HG03469 (cell line): ENCODE measurements around the gene SPSB1.

ENCODE experiments used
- ATAC-seq: cut with Tn5 transposase; IDR thresholded peaks from one replicate; pipeline ENCODE4 v1.9.1; 2021; ENCODE audit warnings: mild to moderate bottlenecking, moderate library complexity, moderate number of reproducible peaks; ENCODE audit not compliant: unreplicated experiment

Gene SPSB1

DNA sequence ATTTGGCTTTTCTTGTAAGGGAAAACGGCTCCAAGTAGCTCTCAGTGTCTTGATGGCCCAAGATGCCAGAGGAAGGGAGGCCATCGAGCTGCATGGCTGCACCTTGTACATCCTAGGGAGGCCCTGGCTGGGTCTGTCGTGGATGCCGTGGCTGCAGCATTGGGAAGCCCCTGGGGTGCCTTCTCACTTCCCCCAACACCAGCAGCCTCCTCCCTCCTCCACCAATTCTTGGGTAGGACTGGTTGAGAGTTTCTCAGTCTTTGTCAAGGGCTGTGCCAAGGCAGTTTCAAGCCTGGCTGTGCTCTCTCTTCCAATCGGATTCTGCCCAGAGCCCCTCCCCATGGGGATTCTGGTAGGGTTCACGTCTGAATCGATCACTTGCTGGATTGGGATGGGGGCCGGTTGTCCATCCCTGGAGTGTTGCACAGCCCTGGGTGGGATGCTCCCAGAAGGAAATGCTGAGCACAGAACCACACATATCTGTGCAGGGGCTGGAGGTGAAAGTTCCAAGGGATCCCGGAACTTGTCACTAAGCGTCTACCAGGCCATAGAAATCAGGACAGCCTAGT is 14.0 kb upstream of the SPSB1 start:
- no peak for ATAC-seq

DNA sequence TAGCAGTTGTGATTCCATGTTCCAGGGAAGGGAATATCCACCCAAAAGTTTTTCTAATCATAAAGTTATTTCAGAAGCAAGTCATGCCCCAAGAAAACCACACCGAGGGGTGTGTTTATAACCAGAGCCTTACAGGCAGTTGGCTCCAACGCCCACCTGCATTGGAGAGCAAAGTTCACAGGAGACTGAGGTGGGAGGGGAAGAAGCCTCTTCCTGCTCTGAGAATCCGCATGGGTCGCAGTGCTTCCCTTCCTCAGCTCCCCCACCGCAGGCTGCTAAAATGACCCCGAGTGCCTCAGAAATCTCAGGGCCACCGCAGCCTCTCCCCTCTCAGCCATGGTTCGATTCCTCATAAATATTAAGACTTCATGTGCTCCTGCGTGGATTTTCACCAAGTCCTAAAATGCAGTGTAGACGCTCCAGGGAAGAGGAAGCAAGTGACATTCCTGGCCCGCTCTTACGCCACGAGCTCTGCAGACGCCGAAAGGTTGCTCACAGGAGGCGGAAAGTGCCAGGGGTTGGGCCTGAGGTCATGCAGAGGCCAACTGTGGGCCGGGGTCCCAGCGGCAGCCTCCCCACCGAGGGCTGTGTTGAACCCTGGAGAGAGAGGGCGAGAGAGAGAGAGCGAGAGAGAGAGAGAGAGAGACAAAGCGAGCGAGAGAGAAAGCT is 13.4 kb upstream of the SPSB1 start:
- ATAC-seq: no peak

DNA sequence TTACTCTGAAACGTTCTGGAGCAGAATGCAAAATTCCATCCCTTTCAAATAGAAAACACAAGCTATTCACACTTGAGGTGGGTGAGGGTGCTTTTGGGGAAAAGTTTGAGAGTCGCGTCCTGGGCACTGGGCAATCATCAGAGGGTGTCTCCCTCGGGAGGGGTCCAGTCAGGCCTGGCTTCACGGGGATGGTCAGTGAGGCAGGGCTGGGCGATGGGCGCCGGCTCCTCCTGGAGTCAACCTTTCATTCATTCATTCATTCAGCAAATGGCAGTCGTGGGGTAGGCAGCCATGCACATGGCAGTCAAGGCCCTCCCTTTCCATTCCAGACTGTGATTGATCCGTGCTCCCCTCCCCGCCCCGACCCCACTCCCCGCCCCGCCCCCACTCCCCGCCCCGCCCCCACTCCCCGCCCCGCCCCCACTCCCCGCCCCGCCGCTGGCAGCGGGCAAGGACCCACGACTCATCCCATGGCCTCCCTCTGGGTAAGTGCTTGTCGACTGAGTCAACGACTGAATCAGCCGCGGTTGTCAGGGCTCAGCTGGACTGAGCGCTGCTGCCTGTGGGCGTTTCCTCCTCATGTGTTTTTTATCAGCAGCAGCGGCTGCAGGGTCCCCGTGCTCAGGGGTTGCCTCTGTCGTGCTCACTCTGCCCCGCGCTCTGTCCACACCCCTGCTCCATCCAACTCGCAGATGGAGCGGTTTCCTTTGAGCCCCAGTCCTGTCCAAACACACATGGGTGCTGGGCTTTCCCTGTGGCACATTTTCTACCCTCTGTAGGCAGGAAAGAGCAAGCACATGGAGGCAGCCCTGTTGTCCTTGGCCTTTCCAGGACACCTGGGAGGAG is 12.5 kb upstream of the SPSB1 start:
- ATAC-seq: no peak

DNA sequence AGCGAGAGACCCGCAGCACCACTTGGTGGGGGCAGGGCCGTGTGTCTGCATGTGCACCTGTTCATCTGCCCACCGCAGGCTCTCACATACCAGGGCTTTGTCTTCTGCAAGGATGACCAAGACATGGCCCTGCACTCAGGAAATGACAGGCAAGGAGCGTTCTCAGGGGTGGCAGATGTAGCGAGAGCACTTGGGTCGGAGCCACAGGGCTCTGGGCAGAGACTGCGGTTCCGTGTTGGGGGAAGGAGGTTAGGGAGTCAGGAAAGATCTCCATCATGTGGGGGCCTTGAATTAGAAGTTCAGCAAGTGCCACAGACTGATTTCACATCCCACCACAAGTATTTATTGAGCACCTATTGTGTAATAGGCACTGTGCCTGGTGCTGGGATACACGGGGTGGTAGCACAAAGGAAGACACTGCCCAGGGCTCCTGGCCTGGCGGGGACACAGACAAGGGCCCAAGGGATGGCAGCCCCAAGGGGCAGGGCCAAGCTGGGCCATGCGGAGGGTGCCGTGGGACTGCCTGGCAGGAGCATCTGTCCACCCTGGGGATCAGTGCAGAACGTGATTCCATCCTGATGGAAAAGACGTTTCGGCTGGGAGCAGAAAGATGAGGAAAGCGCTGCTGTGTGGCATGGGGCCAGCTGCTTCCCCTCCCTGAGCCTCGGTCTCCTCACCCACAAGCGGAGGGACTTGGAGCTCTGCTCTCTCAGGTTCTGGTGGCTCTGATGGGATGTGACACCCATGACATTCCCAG is 11.4 kb upstream of the SPSB1 start:
- ATAC-seq: no peak

DNA sequence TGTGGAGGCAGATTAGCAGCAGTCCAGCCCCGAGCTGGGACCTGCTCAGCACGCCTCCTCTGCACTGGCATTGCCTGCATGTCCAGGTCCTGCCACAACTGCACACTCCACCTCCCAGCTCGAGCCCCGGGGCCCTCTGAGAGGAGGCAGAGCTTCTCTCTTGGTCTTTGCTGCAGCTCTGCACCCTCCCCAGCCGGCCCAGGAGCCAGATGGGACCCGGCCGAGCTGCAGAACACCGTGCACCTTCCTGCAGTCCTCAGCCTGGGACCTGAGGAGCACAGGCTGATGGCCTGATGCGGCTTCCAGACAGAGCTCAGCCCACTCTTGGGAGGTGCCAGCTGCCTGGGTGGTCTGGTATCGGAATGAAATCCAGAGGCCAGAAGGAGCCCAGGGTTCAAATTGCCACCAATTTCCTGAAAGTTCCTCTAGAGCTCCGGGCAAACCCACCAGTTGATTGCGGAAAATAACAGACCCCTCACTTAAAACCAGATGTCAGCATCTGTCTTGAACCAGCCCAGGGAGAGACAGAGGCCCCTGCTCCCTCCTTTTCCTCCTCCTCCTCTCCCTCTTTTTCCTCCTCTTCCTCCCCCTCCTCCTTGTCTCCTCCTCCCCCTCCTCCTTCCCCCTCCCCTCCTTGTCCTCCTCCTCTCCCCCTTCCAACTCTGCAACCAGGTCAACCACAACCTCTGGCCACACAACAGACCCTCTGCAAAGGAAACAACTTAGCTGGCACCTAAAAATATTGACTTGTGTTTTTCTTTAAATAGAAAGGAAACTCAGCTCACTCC is 10.6 kb upstream of the SPSB1 start:
- ATAC-seq: no peak

DNA sequence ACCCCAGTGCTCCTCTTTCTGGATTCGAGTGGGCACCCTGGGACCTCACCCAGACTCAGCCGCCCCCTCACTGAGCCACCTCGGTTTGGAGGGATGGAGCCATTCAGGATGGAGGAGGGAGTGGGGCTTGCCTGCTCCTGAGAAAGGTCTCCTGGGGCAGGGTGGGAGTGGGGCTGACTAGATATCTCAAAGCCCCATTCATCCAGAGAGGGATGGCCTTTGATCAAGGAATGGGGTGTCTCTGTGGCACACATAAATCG is 10.1 kb upstream of the SPSB1 start:
- no peak for ATAC-seq

DNA sequence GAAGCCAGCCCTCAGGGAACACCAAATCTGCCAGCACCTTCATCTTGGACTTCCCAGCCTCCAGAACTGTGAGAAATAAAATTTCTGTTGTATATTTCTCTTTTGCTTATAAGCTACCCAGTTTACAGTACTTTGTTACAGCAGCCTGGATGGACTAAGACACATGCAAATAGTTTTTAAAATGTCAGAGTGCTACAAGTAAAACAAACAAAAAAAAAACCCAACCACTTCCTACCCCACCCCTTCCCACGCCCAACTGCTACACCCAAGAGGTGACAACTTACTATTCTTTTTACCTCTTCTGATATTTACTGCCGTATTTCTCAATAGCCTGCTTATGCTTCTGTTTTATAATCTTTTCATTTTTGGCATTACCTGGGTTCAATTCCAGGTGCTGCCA is 8.6 kb upstream of the SPSB1 start:
- ATAC-seq: no peak

DNA sequence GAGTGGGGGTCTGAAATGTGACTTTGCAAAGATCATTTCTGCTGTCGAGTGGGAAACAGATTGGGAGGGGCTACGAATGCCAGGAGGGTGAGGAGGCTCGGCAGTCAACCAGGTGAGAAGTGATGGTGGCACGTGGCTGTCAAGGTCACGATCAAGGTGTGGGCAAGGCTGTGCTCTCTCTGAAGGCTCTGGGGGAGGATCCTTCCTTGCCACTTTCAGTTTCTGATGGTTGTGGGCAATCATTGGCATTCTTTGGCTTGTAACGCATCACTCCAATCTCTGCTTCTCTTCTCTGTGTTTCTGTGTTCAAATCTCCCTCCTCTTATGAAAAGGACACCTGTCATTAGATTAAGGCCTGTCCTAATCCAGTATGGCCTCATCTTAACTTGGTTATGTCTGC is 6.1 kb upstream of the SPSB1 start:
- ATAC-seq: no peak

DNA sequence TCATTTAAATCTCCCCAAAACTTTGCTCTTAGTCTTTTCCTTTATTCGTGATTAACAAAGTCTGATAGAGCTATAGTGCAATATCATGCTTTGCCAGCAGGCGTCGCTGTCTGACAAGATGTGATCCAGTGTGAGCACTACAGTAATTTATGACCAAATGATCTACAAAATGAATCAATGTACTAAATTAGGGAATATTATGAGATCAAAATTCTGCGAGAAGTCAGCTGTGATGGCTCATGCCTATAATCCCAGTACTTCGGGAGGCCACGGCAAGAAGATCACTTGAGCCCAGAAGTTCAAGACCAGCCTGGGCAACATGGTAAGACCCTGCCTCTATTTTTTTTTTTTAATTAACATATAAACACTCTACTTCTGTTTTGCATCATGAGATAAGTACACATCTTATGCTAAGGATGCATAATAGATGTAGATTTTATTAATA is 3.6 kb upstream of the SPSB1 start:
- no peak for ATAC-seq

DNA sequence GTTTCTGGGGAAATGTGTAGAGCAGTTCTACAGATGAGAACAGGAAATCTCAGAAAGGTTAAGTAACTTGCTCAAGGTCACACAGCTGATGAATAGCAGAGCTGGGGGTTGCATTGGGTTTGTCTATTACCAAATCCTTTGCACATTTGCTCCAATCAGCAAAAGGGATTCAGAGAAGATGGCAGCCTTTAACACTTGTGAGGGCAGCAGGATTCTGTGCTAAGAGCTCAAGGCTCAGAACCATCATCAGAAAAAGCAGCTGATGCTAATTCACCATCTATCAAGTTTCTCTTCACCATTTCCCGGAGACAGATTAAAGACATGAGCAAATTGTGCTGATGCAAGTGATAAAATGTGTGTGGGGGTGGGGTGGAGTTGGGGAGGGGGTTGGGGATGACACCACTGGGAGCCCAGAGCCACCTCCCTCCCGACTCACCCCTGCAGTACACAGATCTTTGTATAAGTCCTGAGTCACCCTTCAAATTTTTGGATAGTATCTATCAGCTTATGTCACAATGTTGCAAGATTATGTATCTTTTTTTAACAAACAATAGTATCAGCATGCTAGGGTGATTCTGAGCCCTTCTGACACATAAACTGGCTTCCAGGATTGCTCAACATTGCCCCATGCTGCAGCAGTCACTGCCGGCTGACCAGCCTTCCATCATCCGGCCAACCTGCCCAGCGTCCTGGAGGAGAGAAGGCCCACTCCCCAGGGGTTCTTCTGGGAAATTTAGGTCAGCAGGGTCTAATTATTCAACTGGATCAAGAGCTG is 2.8 kb upstream of the SPSB1 start:
- ATAC-seq: no peak

DNA sequence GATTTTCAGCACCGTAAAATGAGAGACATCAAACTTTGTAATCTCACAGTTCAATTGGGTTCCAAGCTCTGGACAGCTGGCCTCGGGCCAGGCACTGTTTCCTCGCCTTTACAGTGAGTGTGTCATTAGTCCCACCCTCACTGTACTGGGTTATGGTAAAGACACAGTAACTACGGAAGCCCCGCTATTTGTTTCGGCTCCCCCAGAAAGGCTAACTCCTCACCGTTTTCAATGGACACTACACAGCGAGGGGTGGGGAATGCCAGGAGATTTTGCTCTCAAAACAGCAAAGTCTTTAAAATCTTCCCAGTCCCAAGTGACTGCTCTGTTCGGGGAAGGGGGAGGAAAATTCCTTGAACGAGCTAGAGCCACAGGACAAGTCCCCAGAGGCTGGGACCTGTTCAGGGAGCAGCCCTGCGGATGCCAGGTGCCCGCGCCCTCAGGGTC is 757 bp upstream of the SPSB1 start:
- ATAC-seq: no peak

DNA sequence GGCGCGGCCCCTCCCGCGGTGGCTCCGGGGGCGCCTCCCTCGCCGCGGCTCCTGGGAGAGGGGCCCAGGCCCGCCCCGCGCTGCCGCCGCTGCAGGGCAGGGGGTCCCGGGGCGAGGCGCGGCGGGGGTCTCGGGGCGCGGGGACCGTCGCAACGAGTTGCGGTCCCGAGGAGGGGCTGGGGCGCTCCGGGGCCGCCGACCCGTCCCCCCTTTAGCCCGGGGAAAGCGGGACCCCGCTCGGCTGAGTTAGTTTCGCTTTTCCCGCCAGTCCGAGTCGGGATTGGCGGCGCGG is 493 bp downstream of the SPSB1 start:
- ATAC-seq: no peak

DNA sequence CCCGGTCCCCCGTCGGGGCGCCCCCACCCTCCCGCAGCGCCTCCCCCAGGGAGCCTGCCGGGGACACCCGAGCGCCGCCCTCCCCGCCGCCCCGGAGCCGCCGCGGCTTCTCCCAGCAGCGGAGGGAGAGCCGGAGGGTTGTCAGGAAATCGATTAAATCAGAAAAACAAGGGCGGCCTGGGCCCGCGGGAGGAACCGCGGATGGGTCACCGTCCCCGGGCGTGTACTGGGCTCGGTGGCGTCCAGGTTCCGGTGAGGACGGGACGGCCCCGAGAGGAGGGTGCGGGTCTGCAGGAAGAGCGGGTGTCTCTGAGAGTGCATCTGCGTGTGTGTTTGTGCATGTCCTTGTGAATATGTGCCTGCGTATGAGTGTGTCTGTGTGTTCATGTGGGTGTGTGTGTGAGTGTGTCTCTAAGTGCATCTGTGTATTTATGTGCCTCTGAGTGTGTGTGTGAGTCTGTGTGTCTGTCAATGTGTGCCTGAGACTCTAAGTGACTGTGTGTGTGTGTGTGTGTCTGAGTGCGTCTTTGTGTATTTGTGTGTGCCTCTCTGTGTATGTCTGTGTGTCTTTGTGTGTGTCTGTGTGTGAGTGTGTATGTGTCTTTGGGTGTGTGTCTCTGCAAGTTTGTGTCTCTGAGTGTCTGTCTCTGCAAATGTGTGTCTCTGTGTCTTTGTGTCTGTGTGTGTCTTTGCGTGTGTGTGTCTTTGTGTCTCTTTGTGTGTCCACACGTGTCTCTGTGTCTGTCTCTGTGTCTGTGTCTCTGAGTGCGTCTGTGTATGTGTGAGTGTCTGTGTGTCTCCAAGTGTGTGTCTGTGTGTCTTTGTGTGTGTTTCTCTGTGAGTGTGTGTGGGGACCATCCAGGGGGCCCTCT is 1.1 kb downstream of the SPSB1 start:
- no peak for ATAC-seq

DNA sequence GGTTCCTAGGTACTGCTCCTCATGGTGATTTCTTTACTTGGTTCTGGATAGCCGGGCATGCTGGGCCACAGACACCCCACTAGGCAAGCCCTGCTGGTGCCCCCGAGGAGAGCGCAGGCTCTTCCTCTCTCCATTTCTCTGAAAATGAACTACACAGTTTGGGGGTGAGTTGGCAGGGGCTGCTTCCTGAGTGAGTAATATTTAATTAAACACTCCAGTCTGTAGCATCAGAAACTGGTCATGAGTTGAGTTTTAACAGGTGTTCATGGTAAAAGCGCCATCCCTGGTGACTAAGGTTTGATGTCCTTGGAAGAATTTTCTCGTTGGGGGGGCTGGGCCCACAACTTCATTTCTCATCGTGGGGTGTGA is 1.7 kb downstream of the SPSB1 start:
- ATAC-seq: no peak

DNA sequence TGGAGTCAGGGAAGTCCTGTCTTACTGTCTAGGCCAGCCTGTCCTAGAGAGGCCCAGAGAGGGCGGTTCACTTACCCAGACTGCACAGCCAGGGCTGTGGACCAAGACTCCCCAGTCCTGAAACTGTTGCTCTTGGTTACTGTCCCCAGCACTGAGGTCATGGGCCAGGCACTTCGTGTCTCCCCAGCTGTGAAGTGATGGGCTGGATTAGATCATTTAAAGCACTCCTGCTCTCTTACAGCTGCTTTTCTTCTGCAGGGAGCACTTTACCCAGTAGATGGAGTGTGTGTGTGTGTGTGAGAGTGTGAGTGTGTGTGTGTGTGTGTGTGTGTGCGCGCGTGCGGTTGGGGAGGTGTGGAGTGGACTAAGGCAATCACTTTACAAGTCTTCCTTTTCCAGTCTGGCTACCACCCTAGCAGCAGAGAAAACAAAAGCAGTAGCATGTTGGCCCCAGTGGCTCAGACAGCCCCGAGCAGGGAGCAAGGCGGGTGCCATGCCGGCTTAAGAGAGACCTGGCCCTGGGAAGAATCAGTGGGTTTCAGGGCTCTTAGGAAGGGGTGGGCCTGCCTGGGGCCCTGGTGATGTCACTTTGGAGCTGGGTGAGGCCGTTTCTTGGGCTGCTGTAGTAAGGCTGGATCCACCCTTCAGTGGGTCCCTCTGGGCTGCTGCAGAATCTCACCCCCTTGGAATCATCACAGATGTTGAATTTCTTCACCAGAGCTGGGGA is 2.4 kb downstream of the SPSB1 start:
- no peak for ATAC-seq

DNA sequence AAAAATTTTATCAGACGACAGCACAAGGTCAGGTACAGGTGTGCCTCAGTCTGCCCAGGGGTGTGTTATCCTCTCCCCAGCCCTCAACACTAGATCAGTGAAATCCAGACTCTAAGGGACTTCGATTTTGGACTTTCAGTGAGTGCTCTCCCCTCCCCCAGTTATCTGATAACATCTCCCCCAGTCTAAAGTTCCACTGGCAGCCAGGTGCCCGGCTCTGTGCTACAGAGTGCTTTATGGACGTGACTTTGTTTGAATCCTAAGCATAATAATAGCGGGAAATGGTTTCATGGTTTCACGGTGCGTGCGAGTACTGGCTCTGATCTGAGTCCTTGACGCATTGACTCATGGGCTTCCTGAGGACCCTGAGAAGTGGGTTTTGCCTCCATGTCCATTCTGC is 3.2 kb downstream of the SPSB1 start:
- no peak for ATAC-seq

DNA sequence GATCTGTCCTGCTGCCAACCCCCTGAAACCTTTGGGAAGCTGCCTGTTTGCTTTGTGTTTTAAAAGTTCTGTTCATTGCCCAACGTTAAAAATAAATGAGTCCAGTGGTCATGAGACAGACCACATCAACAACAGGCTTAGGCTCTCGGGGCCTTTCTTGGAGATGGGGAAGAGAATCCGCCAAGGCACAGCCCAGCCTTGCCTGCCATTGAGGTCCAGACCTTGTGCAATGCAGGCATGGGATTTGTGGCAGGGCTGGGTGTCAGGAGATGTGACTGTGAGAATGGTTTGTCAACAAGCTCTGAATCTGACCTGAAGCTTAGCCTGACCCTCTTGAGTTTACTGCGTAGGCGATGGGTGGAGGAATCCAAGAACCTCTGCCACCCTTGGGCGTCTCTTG is 4.2 kb downstream of the SPSB1 start:
- no peak for ATAC-seq

DNA sequence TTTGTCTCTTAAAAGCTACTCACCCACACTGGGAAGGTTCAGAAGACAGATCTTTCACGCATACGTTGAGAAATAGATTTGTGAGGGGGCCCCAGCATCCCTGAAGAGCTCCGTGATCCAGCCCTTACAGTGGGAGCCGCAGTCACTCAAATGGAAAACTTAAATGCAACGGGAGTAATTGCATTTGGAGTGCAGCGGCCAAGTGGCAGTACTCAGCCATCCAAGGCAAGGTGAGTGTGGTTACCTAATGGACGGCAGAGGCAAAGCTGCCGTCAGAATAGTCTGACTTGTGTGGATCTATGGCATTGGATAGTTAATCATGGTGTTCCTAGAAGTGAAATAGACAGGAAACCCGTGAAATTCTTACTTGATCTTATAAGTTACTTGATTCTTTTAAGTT is 5.1 kb downstream of the SPSB1 start:
- ATAC-seq: no peak

DNA sequence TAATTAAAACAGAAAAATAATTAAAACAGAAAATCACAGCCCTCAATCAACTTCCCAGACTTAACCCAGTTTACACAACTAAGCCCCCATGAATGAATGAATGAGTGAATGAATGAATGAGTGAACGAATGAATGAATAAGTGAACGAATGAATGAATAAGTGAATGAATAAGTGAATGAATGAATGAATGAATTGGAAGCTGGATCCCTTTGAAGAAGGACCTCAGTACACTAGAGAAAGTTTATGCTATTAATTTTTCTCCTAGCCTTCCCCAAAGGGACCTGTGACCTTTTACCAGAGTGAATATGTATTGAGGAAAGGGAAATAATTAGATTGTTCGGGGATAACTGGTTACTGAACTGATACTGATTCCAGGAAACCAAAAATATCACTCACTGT is 5.6 kb downstream of the SPSB1 start:
- ATAC-seq: no peak
